HG02943 (cell line): ENCODE data around the gene CD248.

Experiments used
- ATAC-seq: cut with Tn5 transposase; IDR thresholded peaks from one replicate; pipeline ENCODE4 v1.9.1; 2021; ENCODE audit warnings: mild to moderate bottlenecking, low read depth, moderate library complexity; ENCODE audit not compliant: unreplicated experiment

Gene CD248

DNA sequence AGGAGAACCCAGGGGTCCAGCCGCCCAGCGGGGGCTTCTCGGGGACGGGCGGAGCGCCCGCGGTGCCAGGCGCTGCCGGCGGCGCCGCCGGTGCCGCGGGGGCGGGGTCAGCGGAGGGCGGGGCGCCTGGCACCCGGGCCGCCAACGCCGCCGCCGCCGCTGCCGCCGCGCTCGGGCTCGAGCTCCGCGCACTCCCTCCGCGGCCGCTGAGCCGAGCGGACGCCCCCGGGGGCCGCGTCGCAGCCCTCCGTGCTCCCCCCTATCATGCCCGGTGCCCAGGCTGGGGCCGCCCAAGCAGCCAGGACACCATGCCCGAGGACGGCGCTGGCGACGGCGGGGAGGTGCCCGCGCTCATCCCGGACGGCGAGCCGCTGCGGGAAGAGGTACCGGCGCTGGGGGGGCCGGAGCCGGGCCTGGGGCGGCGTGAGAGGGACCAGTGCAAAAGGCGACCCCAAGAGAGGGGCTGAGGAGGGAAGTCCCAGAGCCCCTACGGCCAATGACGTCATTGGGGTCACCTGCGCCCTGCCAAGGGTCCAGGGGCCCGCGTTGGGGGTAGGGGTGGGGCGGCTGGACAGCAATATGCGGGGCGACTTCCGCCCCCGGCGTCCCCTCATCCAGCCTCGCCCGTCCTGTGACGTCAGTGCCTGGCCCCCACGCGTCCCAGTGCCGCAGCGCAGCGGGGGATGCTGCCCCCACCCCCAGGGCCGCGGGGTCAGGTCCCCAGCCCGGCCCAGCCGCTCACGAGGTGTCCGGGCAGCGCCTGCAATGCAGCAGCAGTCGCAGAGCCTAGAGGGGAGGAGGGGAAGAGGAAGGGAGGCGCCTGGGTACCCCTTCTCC is 24.9 kb downstream of the CD248 start, which contains the start of gene TMEM151A:
TSS of gene TMEM151A (plus strand) at position 189 of the 837 bp plus-strand sequence. CDS start at position 309, 120 bp downstream.
- no peak for ATAC-seq

DNA sequence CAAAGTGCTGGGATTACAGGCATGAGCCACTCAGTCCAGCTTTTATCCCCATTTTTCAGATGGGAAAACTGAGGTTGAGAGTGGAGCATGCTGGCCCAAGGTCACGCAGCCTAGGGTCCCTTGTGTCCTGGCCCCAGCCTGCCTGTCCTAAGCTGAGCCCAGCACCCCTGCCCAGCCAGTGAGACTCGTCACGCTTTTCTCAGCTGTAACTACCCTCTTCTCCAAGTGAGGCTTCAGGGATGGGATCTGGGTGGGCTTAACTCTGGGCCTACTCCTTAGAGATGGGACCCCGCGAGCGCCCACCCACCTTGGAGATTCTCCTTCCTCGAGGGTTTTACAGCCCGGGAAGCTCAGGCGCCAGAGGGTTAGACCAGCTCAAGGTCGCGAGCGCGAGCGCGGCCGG is 25.5 kb downstream of the CD248 start:
- ATAC-seq, result no peak

DNA sequence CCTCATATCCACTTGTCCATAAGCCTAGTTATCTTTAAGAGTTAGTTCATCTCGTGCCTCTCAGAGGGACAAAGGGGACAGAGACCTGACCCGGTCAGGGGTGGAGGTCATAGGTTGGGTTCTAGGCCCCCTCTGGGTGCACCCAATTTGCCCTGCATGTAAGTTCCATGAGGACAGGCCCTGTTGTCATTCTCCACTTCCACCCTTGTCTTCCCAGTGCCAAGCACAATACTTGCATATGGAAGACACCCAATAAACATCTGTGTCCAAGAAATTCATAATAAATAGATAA is 26.6 kb downstream of the CD248 start:
- ATAC-seq, result no peak

DNA sequence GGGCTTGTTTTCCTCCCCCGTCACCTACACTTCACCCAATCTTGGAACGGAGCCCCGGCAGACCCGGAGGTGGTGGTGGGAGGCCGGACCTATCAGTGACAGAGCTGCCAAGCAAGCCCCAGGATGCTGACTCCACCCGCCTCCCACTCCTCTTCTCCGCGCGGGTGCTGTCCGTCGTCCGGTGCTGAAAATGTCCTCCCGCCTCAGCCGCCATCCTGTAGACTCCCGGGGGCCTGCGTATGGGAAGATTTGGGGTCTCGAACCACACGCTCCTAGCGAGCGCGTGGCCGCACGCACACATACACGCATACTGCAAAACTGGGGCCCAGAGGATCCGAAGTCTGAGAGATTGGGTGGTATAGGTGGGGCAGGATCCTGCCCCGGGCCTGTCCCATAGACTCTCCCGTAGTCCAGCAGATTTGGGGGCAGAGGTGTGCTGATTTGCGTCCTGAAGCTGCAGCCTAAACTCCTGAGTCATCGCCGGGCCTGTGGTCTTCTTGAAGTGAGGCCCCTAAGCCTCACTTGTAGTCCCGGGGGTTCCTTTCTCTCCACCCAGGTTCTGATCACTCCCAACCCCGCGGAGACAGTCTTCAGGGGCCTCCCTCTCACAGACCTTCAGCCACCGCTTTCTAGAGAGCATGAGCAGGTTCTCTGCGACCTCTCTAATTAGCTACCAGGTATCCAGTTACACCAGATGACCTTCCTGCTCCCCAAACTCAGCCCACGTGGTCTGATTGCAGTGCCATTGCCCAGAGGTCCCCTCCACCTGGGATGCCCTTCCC is 27.1 kb downstream of the CD248 start:
- peak; percentile 37 for ATAC-seq

DNA sequence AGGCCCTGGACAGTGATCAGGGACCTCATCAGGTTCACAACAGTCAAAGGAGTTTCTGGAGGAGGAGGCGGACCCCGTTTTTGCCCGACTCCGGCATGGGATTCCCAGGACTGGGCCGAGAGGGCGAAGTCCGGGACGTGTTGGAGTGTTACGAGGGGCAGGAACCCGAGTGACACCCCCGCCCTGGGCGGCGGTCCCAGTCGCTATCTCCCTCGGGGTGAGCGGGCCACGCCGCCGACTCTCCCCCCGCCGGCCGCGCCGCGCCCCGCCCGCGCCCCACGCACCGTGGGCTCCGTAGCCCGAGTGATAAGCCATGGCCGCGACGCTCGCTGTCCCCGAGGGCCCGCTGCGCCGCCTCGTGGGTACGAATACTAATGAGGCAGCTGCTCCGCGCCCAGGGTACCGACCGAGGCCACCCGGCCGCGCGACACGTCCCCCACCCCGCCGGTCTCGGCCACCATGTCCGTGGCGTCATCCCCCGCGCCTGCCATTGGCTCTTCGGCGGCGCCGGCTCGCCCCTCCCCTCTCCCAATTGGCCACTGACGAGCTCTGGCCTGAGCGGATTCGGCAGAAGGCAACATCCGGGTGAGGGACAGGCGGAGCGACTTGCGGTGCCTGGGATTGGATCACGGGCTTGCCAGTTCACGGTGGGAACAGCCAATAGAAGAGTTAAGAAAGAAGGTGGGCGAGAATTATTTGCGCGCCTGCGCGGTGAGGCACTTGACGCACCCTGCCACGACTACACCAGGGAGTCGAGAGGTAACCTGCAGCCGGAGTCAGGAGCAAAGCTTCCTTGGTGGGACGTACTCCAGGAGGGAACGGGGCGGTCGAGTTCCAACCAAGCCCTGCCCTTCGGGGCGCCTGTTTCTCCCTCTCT is 27.9 kb downstream of the CD248 start, which contains the start of gene YIF1A:
TSS of gene YIF1A (minus strand) at position 473 of the 877 bp plus-strand sequence. CDS start at position 315, 158 bp downstream.
- peak; percentile 83 for ATAC-seq

DNA sequence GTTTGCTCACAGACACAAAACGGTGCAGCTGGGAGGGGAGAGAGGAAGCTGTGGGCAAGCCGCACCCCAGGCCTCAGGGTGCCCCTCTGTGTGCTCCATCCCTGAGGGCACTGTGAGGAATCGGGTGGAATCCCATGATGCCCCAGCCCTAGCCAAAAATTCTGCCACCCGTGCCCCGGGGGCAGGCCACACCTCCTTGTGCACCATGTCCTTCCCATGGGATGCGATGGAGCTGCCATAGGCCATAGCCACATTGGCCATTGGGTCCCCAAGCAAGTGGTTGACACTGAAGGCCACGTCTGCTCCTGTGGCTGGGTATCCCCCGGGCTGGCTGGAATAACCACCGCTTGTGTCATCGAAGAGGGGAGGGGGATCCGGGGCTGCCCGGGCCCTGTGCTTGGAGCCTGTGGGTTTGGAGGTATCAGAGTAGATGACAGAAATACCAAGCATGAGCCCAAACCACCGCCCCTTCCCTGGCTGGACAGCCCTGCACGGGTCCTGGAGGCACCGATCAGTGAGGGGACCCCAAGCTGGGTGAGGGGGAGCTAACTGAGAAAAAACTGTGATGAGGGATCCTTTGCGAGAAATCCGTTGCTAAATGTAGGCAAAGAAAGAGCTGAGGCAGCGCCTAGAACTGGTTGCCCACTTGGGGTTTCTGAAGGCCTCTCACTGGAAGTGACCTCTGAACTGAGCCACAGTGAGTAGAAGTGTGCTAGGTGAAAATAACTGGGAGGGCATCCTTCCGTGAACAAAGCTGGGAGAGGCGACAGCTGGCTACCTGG is 28.8 kb downstream of the CD248 start:
- ATAC-seq, result no peak

DNA sequence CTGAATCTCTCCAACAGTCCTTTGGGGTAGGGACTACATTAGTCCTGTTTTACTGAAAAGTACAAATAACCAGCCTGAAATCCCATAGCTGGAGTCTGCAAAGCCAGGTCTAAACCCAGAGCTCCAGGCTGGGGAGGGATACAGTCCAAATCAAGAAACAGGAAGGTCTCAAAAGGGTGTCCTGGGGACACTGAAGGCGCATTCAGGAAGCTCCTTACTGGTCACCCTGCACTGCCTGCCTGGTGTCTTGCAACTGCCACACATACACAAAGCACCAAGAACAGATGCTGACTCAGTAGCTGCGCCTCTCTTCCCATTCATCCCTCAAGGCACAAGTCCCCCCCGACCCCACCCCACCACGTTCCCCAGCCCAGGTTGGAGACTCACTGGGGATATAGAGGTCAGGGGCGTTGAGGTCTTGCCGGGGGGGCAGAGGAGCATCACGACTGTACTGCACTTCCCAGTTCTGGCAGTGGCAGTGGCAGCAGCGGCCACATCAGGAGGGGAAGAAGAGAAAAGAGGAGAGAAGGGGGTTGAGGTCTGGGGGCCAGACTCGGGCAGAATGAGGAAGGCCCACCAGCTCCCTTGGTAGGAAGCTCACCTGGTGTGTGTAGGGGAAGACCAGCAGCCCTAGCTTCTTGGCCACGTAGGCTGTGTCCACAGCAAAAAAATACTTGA is 29.5 kb downstream of the CD248 start:
- no peak for ATAC-seq

DNA sequence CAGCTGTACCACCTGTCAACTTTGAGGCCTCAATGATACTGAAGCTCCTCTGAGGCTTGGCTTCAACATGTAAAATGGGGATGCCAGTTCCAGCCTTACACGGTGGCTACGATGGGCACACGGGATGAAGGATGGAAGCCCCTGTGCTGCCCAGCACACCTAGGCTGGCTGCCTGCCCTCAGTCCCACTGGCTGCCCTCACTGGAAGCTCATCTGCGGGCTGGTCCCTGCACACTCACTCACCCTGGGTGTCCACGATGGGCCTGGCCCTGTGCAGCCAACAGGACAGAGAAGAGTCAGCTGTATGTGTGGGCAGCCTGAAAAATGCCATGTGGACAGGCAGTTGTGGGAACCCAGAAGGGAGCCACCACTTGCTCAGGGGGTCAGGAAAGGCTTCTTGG is 30.1 kb downstream of the CD248 start:
- no peak for ATAC-seq

DNA sequence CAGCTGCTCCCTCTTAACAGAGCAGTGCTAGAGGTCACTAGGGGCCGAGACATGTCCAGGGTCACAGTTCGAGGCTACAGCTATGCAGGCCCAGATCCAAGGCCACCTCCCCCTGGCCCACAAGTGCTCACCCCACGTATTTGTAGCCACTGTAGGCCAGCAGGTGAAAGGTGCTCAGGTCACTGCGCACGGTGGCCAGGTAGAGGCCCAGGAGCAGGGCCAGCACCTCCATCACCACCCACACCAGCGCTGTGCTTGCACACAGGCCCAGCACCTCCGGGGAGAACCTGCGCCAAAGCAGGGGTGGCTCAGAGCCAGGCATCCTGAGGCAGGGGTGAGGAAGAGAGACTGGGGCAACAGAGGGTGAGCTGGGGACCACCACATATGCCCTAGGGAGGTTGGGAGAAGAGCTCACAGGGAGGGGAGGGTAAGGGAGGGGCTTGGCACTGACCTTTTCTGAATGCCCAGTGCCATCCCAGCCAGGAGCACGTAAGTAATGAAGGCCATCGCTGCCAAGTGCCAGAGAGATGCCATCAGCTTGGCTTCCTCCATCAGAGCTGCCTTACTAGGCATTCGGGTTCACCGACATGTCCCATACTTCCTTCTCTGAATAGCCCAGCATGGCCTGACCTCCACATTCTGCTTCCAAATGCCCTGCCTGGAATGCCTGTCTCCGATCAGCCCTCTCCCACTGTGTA is 31.4 kb downstream of the CD248 start:
- ATAC-seq, result no peak

DNA sequence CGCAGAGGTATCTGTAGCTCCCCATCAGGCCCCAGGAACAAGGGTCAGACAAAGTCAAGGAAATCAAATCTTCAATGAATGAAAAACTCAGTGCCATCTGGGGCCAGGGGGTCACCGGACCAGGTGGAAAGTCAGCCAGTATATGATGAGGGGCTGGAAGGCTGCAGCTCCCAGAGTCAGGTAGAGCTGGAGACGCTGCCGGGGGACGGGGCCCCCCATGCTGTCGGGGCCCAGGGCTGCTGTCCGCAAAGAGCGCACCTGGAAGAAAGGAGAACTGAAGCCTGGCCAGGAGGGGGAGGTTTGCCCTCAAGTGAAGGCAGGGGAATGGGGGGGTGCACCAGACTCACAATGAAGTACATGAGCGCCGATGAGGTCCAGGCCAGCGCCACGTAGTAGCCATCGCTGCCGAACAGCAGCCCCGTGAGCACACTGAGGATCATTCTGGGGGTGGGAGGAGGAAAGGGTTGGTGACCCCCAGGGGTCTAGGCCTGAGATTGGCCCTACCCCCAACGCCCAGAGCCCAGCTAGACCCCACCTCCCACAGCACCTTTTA is 32.2 kb downstream of the CD248 start:
- ATAC-seq, result no peak

DNA sequence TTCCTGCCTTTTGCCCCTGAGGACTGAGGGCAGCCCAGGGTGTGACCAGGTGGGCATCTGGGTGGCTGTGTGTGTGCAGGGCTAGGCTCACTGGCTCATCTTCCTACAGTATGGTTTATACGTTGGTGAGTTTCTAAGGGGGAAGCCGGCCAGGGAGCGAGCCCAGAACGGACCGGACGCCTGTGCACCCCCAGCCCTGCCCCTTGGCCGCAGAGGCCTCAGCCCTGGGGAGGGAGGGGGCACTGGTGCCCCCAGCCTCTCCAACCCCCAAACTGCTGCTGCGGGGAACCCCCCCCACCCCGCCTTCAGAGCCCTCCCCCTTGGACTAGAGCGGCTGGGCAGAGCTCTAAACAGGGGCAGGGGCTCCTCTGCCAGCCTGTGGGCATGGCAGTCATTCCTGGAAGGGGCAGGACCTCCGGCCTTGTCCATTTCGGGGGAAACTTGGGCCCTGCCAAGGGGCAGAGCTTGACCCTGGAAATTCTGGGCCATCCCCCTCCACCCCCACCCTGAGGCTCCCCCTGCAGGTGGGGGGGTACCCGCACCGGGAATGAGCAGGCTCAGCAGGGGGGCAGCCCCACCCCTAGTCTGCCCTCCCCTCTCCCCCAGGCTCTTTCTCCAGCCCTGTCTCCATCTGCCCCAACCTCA is 33.3 kb downstream of the CD248 start:
- ATAC-seq, result no peak

DNA sequence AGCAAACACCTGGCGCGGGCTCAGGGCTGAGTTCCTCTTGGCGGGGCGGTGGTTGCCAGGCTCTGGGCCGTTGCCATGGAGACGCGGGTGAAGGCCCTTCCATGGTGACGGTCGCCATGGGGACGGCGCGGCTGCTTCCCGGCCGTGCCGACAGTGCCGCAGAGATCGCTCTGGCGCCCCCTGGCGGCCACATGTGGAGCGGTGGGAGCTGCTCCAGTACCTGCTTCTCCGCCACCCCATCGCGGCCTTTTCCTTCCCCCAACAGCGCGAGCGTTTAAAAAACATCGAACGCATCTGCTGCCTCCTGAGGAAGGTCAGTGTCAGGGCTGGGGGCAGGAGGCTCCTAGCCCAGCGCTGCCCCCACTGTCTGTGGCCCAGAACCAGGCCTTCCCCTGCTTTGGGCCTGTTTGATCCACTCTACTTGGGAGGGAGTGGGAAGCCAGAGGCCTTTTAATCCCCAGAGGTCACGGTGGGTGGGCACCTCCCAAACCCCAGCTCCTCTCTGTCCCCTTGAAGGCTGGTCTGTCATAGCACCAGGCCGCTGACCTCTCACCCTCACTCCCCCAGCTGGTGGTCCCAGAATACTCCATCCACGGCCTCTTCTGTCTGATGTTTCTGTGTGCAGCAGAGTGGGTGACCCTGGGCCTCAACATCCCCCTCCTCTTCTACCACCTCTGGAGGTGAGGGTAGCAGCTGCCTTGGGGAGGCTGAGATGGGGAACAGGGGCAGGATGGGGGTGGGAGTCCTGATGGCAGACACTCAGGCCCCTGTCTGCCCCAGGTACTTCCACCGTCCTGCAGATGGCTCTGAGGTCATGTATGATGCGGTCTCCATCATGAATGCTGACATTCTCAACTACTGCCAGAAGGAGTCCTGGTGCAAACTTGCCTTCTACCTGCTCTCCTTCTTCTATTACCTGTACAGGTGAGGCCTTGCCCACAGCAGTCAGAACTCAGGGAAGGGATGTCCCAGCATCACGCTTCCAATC is 34.1 kb downstream of the CD248 start:
- ATAC-seq, result peak; percentile 74

DNA sequence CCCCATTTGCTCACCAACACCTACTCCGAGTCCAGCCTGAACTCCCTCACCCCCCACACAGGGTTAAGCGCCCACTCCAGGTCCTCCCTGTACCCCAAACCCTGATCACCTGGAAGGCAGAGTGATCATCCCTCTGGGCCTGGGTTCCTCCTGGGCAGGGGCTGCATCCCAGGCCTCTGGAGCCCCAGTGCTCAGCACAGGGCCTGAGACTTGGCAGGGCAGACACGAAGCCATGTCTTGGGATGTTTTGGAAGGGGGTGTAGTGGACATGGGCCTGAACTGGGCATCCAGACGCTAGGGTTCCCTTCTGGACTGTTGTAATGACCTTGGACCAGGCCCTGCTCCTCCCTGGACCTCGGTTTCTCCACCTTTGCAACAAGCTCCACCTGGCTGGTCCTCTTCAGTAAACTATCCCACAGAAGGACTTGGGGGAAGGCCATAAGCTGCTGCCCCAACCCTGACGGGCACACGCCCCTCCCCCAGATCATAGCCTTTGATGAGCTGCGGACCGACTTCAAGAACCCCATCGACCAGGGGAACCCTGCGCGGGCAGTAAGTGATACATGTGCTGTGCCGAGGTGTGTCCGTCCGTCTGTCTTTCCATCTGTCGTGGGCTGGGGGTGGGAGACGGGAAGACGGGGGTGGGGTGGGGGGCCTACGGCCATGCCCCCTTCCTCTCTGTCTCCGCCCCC is 34.9 kb downstream of the CD248 start:
- no peak for ATAC-seq

DNA sequence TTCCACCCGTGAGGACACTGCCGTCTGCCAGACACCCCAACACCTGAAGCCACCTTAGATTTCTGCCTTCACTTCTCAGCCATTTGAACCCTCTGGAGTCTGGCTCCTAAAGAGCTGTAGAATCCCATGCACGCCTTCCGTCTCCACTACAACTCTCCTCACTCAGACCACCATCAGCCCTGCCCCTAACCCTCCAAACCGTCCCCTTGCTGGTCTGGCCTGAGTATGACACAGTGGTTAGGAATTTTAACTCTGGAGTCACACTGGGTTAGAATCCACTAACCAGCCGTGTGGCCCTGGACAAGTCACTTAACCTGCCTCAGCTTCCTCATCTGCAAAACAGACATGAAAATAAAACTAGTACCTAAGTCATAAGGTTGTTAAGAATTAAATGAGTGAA is 35.8 kb downstream of the CD248 start:
- no peak for ATAC-seq

DNA sequence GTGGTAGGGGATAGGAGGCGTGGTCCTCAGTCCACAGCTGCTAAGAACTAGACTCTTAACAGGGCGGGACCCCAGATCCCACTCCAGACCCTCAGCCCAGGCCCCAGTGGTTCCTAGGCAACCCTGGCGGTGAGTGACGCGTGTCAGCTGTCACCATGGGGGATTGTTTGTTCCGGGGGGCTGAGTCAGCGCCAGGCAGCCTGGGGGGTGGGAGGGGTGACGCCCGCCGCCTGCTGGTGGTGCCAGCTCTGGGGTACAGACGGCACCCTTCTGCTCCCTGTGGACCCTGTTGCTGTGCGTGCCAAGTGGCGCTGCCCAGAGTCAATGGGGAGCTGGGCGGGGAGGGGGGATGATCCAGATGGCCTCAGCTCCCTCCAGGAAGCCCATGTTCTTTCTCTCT is 36.4 kb downstream of the CD248 start:
- ATAC-seq, result no peak

DNA sequence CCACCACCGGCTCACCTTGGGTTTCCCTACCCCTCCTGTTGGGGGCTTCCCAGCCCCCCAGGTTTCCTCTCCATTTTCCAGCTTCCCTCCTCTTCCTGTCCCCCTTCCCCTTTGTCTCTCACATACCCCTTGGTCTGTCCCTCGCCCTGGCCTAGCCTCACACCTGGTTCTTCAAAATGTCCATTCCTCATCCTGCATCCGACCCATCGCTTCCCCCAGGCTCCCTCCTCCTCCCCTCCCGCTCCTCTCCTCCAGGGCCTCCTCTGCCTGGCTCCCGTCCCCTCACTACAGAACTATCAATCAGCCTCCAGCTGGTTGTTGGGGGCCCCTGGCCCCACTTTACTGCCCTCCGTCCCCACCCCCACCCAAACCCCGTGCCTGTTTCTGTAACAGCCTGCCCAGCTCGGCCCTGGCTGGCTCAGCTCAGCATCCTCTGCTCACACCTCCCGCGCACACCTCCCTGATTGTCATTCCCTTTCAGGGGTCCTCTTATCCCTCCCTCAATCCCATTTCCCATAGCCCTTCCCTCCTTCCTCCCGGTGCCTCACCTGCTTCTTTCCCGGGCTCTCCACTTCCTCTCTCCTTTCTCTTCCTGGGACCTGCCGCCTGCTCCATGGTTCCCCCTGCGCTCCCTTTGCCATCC is 37.6 kb downstream of the CD248 start:
- ATAC-seq, result no peak
